GM12892 (cell line): ENCODE data around the gene MMP14.

Experiments
- POLR2A ChIP-seq: IDR thresholded peaks from 2 replicates; pipeline ENCODE4 v1.6.1; 2011; ENCODE audit warnings: low read depth, low read length, control low read depth
- POLR2AphosphoS5 ChIP-seq: IDR thresholded peaks from 2 replicates; pipeline ENCODE4 v1.6.1; 2011; ENCODE audit warnings: low read depth, low read length, control low read depth

DNA sequence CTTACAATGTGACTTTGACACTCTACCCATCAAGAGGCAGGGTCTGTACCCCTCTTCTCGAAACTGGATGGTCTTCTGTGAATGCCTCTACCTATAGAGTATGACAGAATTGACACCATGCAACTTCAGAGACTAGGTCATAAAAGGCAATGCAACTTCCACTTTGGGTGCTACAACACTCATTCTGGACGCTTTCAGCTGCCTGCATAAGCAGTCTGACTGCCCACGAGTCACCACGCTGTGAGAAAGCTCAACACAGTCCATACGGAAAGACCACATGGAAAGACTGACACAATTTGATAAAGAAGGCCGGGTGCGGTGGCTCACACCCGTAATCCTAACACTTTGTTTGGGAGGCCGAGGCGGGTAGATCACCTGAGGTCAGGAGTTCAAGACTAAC is 36.0 kb upstream of the MMP14 start:
- TF ChIP-seq POLR2A, result no peak
- no peak for TF ChIP-seq POLR2AphosphoS5
